HG03060 (cell line): Measurements from ENCODE around the gene SPRED2.
"Not testable (repeated sequence)": the region's sequence is repeated elsewhere in the genome, so short reads cannot be mapped to it uniquely, and the experiment has no call there.

Experiments
- ATAC-seq: cut with Tn5 transposase; IDR thresholded peaks from one replicate; pipeline ENCODE4 v1.9.1; 2021; ENCODE audit warnings: low read depth, moderate number of reproducible peaks; ENCODE audit not compliant: unreplicated experiment

Gene SPRED2

GRCh38 chr2:65349863-65350262, 82.5 kb downstream of the SPRED2 start:
- ATAC-seq: no peak

- ATAC-seq: no peak
Observed at GRCh38 chr2:65347913-65348312, 84.5 kb downstream of the SPRED2 start.

- no peak for ATAC-seq
Observed at GRCh38 chr2:65345631-65346030, 86.8 kb downstream of the SPRED2 start.

- no peak for ATAC-seq
Observed at GRCh38 chr2:65344689-65345088, 87.7 kb downstream of the SPRED2 start.

GRCh38 chr2:65344182-65344581, 88.2 kb downstream of the SPRED2 start:
- ATAC-seq: no peak

- no peak for ATAC-seq
Observed at GRCh38 chr2:65343386-65343785, 89.0 kb downstream of the SPRED2 start.

- ATAC-seq: no peak
Observed at GRCh38 chr2:65340898-65341681, 91.3 kb downstream of the SPRED2 start.

GRCh38 chr2:65339648-65340047, 92.8 kb downstream of the SPRED2 start:
- ATAC-seq: no peak

- not testable (repeated sequence) for ATAC-seq
Observed at GRCh38 chr2:65338830-65339495, 93.4 kb downstream of the SPRED2 start.

GRCh38 chr2:65337915-65338314, 94.5 kb downstream of the SPRED2 start:
- not testable (repeated sequence) for ATAC-seq

GRCh38 chr2:65334714-65335113, 97.7 kb downstream of the SPRED2 start:
- ATAC-seq: no peak

- no peak for ATAC-seq
Observed at GRCh38 chr2:65331336-65332025, 100.9 kb downstream of the SPRED2 start.

GRCh38 chr2:65329525-65329924, 102.9 kb downstream of the SPRED2 start:
- no peak for ATAC-seq

- ATAC-seq: no peak
Observed at GRCh38 chr2:65326276-65326675, 106.1 kb downstream of the SPRED2 start.

- ATAC-seq: no peak
Observed at GRCh38 chr2:65325066-65325465, 107.3 kb downstream of the SPRED2 start.

- ATAC-seq: no peak
Observed at GRCh38 chr2:65320946-65321345, 111.5 kb downstream of the SPRED2 start.

- peak; percentile 50 for ATAC-seq
Observed at GRCh38 chr2:65320042-65320725, 112.2 kb downstream of the SPRED2 start.

- ATAC-seq: no peak
Observed at GRCh38 chr2:65319674-65320041, 112.7 kb downstream of the SPRED2 start.

GRCh38 chr2:65319072-65319673, 113.2 kb downstream of the SPRED2 start:
- no peak for ATAC-seq

- no peak for ATAC-seq
Observed at GRCh38 chr2:65317841-65318240, 114.6 kb downstream of the SPRED2 start.
